Brain microvascular endothelial cell (primary cell): ENCODE results near the gene TSR3.

Experiments used
- DNase-seq: peaks from one replicate; pipeline ENCODE4 v3.0.0-alpha.2; 2020
- H3K27ac ChIP-seq: fragments of 250-450 bp; sonication (Bioruptor Pico); 2 replicates; pipeline ENCODE4 v1.5.1; 2020; ENCODE audit warnings: mild to moderate bottlenecking, moderate library complexity
- H3K27me3 ChIP-seq: fragments of 250-450 bp; sonication (Bioruptor Pico); replicated peaks from 2 replicates; pipeline ENCODE4 v1.5.1; 2020; ENCODE audit warnings: mild to moderate bottlenecking
- H3K36me3 ChIP-seq: fragments of 250-450 bp; sonication (Bioruptor Pico); replicated peaks from 2 replicates; pipeline ENCODE4 v1.5.1; 2020; ENCODE audit warnings: mild to moderate bottlenecking
- H3K4me3 ChIP-seq: 2 replicates; pipeline ENCODE4 v1.5.1; 2011; ENCODE audit warnings: low read depth, mild to moderate bottlenecking, control low read depth, low read length, moderate library complexity
- in situ Hi-C: cut with HindIII; loops from 2 replicates; pipeline ENCODE4 v1.10.0; 2017; ENCODE audit warnings: low sequenced_read_pairs, low pct_ligation_motif_present
- TF ChIP-seq, protein P1 (sequence below): IDR thresholded peaks from 2 replicates; pipeline ENCODE4 v1.5.1; 2011; ENCODE audit warnings: low read depth, mild to moderate bottlenecking, moderate library complexity, low read length, control low read depth, inconsistent platforms; ENCODE audit errors: missing control alignments

The TSR3 gene

DNA sequence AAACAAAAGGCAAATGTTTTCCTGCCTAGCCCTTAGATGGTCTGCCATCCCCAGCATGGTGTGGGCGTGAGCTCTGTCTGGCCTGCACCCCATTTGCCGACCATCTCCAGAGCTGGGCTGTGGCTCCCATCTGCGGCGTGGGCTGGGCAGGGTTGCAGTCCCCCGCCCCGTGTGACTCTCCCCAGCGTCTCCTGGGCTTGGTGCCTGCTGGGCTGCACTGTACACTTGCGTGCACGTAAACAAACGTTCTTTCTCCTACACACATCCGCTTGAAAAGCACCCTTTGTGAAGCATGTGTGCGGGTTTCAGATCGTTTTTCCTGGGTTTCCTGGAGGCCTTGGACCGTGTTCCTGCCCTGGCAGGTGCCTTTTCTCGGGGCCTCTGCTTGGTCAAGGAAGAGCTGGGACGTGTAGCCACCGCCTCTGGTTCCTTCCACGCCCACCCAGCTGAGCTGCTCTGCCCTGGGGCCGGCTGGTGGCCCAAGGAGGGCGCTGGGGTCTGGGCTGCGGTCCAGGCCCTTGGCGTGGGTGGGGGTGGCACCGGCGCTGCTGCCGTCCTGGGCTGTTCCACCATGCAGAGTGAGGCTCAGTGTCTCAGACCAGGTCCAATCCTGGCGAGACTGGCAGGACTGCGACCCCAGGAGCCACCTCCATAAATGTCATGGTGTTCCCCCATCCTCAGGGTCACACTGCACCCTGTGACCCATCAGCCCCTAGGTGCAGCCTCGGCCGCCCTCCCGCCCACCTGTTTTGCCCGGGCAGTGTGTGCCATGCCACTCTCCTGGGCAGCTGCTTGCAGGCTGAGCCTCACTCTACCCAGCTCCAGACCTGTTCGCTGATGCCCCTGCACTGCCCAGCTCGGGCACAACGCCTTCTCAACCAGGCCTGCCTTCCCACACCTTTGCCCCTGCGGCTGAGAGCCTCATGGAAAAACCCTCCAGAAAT is 28.1 kb downstream of the TSR3 start:
- in situ Hi-C loops, result no loop called here
- Histone ChIP-seq H3K27ac (no peak overlapping the region), H3K4me3 (no peak overlapping the region), H3K36me3 (peaks cover 56% of the 10 kb centered on the region), H3K27me3 (no peaks in the 10 kb centered on the region)
- TF ChIP-seq, protein P1, sequence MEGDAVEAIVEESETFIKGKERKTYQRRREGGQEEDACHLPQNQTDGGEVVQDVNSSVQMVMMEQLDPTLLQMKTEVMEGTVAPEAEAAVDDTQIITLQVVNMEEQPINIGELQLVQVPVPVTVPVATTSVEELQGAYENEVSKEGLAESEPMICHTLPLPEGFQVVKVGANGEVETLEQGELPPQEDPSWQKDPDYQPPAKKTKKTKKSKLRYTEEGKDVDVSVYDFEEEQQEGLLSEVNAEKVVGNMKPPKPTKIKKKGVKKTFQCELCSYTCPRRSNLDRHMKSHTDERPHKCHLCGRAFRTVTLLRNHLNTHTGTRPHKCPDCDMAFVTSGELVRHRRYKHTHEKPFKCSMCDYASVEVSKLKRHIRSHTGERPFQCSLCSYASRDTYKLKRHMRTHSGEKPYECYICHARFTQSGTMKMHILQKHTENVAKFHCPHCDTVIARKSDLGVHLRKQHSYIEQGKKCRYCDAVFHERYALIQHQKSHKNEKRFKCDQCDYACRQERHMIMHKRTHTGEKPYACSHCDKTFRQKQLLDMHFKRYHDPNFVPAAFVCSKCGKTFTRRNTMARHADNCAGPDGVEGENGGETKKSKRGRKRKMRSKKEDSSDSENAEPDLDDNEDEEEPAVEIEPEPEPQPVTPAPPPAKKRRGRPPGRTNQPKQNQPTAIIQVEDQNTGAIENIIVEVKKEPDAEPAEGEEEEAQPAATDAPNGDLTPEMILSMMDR, result no peak
- DNase-seq, result no peak

DNA sequence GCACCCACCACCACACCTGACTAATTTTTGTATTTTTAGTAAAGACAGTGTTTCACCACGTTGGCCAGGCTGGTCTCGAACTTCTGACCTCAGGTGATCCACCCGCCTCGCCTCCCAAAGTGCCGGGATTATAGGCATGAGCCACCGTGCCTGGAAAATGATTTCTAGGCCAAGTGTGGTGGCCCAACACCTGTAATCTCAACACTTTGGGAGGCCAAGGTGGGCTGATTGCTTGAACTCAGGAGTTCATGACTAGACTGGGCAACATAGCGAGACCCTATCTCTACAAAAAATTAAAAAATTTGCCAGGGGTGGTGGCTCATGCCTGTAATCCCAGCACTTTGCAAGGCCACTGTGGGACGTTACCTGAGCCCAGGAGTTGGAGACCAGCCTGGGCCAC is 29.3 kb downstream of the TSR3 start:
- Histone ChIP-seq H3K27ac (no peak overlapping the region), H3K36me3 (peaks cover 68% of the 10 kb centered on the region), H3K4me3 (no peak overlapping the region), H3K27me3 (no peaks in the 10 kb centered on the region)
- no peak for DNase-seq
- TF ChIP-seq, protein P1, result no peak
- in situ Hi-C loops, result no loop called here

DNA sequence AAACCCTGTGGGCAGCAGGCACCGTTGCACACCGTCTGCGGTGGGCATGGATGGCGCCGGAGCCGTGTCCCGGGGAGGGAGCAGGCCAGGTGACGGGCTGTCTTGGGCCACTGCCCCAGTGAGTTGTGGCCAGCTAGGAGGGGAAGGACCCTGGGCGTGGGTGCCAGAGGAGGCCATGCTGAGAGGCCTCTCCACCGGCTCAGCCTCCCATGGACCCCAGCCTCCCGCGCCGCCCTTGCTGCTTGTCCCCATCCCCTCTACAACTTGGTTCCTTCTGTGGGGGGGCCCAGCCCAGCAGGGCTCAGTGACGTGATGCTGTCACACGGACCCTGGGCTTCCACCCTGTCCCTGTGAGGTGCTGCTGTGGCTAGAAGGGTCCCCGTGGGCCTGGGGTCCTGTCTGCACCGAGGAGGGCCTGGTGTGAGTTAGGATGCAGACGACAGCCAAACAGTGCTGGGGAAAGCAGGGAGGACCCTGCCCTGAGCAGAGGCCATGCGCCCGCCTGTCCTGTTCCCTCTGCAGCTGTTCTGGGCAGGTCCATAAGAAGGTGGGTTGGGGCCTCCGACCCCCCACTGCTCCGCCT is 30.9 kb downstream of the TSR3 start:
- peaks cover 82% of the 10 kb centered on the region for H3K36me3 ChIP-seq
- no peak for DNase-seq
- TF ChIP-seq, protein P1, result no peak
- H3K4me3 ChIP-seq, result no peak overlapping the region
- no peak overlapping the region for H3K27ac ChIP-seq
- in situ Hi-C loops, result no loop called here
- H3K27me3 ChIP-seq, result no peaks in the 10 kb centered on the region

DNA sequence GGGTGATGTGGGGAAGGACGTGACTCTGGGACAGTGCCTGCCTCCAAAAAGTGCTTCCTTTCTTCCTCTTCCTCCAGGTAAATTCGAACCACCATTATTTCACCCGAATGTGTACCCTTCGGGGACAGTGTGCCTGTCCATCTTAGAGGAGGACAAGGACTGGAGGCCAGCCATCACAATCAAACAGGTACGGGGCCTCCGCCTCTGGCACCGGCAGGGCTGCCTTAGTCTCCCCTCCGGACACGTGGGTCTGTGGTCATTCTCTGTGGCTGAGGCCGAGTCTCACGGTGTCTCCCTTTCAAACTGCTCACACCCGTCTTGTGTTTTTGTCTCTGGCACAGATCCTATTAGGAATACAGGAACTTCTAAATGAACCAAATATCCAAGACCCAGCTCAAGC is 31.6 kb downstream of the TSR3 start:
- in situ Hi-C loops, result no loop called here
- no peak for DNase-seq
- H3K27ac ChIP-seq, result no peak overlapping the region
- H3K27me3 ChIP-seq, result no peaks in the 10 kb centered on the region
- TF ChIP-seq, protein P1, result no peak
- no peak overlapping the region for H3K4me3 ChIP-seq
- peaks cover 84% of the 10 kb centered on the region for H3K36me3 ChIP-seq

DNA sequence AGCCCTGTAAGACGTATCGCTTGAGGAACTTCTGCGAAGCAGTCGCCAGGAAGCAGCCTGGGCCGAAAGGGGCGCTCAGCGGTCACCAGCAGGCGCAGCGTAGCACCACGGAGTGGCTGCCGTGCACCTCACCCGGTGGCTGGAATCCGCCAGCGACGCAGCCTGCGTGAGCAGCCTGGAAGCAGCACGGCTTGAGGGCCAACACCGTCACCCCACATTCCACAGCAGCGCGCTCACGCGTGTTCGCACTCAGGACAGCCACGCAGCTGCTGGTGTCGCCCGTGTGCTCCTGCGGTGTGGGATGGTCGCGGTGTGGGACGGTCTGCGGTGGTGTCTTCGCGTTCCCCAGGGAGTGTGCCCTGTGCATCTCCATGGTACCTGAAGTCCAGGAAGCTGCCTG is 32.6 kb downstream of the TSR3 start:
- Histone ChIP-seq H3K4me3 (no peak overlapping the region), H3K36me3 (peaks cover 83% of the 10 kb centered on the region), H3K27me3 (no peaks in the 10 kb centered on the region), H3K27ac (no peak overlapping the region)
- DNase-seq, result no peak
- in situ Hi-C loops, result no loop called here
- TF ChIP-seq, protein P1, result no peak
